DLD1 (cell line): Measurements from ENCODE around the gene SPEM2.
"Not testable (repeated sequence)": the region's sequence is repeated elsewhere in the genome, so short reads cannot be mapped to it uniquely, and the experiment has no call there.

Experiments used
- in situ Hi-C: cut with HindIII; loops from 2 replicates; pipeline ENCODE4 v1.10.0; 2017; ENCODE audit warnings: low sequenced_read_pairs

Gene SPEM2

DNA sequence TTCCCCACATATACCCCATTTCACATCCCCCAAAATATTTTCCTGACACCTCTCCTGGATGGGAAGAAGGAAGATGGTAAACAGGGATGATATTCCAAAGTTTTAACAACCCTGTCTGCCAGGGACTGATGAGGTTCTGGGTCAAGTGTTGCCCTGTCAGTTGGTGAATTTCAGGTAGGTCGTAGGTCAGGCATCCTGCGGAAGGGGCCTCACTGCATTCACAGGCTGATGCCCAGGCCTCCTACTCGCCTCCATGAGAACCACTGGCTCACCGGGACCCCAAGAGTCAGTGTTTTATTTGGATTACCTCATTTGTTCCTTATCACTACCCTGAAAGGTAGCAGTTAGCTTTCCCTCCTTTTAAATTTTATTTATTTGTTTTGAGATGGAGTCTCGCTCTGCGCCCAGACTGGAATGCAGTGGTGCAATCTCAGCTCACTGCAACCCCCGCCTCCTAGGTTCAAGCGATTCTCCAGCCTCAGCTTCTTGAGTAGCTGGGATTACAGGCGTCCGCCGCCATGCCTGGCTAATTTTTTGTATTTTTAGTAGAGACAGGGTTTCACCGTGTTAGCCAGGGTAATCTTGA, 43.5 kb downstream of the SPEM2 start:
- in situ Hi-C loops = no loop called here

DNA sequence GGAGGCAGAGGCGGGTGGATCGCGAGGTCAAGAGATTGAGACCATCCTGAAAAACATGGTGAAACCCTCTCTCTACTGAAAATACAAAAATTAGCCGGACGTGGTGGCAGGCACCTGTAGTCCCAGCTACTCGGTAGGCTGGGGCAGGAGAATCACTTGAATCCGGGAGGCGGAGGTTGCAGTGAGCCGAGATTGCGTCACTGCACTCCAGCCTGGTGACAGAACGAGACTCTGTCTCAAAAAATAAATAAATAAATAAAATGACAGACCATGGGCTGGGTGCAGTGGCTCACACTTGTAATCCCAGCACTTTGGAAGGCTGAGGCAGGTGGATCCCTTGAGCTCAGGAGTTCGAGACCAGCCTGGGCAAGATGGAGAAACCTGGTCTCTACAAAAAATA, 44.4 kb downstream of the SPEM2 start:
- in situ Hi-C loops = not testable (repeated sequence)

DNA sequence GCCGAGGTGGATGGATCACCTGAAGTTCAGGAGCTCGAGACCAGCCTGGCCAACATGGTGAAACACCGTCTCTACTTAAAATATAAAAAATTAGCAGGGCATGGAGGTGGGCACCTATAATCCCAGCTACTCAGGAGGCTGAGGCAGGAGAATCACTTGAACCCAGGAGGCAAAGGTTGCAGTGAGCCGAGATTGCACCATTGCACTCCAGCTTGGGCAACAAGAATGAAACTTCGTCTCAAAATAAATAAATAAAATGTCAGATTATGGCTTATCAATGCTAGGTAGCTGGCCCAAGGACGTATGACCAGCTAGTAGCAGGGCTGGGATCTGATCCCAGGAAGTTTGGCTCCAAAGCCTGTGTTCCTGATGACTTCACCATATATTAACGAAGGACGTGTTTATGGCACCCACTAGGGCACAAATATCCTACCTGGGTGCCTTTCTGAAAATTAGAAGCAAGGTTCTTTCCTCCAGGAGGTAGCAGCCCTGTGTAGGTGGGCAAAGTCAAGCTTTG, 45.1 kb downstream of the SPEM2 start:
- in situ Hi-C loops = not testable (repeated sequence)

DNA sequence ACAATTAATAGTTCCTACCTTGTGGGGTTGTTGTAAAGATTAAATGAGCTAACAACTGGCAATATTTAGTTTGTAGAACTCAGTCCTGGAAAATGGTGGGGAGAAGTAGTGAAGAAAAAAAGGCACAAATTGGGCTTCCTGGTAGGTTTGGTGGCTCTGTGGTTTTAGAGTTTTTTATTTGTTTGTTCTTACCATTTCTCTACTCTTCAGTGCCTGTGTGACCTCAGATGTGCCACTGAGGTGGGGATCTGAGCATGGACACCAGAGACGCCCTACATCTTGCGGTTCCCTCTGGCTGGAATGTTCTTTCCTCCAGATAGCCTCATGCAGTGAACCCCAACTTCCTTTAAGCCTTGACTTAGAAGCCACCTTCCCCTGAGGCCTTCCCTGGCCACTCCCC, 46.3 kb downstream of the SPEM2 start:
- in situ Hi-C loops = no loop called here

DNA sequence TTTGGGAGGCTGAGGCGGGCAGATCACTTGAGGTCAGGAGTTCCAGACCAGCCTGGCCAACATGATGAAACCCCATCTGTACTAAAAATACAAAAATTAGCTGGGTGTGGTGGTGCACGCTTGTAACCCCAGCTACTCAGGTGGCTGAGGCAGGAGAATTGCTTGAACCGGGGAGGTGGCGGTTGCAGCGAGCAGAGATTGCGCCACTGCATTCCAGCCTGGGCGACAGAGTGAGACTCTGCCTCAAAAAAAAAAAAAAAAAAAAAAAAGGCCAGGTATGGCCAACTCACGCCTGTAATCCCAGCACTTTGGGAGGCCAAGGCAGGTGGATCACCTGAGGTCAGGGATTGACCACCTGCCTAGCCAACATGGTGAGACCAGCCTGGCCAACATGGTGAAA, 49.4 kb downstream of the SPEM2 start:
- in situ Hi-C loops = not testable (repeated sequence)

DNA sequence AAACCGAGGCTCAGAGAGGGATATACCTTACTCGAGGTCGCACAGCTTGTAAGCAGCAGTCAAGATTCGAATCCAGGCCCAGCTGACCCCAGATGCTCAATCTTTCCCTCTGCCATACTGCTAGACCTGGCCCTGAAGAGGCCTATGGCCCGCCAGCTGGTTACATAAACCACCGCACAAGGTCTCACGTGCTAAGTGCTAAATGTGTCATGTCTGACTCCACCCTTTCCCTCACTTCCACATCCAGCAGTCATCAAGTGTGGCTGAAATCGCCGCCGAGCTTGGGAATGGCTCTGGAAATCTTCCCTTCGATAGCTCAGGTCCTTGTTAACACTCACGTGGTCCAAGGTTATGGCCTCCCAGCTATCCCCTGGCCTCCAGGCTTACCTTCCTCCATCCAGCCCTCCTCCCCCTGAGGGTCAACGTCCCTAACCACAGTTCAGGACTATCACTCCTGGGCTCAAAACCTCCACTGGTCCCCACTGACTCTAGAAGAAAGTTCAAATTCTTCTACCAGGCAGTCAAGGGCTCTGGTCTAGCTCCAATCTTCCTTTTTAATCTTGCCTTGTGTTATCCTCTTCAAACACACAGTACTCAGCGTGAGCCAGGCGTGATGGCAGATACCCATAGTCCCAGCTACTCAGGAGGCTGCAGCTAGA, 50.5 kb downstream of the SPEM2 start:
- in situ Hi-C loops = no loop called here

DNA sequence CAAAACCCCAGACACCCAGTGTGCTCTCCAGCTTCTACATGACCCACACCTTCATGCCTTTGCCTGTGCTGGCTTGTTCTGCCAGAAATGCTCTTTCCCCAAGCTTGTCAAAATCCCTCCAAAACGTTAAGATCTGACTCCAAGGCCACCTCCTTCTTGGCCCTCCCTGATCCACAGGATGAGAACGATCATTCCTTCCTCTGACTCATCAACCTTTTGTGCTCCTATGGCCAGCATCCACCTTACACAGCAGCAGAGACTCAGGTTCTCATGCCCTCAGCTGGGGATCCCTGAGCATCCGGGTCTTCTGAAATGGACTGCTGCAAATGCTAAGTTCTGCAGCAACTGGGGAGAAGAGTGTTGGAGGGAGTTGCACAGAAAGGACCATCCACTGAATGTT, 51.1 kb downstream of the SPEM2 start:
- in situ Hi-C loops = no loop called here

DNA sequence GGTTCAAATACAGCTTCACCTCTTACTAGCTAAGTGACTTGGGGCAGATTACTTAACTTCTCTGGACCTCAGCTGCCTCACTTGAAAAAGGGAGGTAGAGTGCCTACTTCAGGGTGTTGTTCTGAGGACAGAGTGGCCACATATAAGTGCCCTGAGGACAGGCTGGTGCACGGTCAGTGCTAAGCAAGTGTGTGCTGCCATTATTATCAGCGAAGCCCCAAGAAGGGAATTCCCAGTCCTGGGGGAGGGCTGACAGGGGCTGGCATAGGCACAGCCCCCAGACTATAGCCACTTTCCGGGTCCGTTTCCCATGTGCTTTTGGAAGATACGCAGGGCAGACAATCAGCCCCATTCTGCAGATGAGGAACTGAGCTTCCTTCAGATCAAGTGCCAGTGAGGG, 51.5 kb downstream of the SPEM2 start:
- in situ Hi-C loops = no loop called here
